PC-9 (cell line): Measurements from ENCODE around the gene MICAL2.

Source experiments
- EZH2 ChIP-seq: fragments of 200-600 bp; sonication (generic); IDR thresholded peaks from 2 replicates; pipeline ENCODE4 v1.8.0; 2017; ENCODE audit warnings: antibody characterized with exemption, low read depth
- TF ChIP-seq, protein P1 (sequence below): fragments of 200-600 bp; sonication (generic); conservative IDR thresholded peaks from 2 replicates; pipeline ENCODE4 v1.6.1; 2017; ENCODE audit warnings: mixed run types, antibody characterized with exemption, mild to moderate bottlenecking, moderate library complexity

DNA sequence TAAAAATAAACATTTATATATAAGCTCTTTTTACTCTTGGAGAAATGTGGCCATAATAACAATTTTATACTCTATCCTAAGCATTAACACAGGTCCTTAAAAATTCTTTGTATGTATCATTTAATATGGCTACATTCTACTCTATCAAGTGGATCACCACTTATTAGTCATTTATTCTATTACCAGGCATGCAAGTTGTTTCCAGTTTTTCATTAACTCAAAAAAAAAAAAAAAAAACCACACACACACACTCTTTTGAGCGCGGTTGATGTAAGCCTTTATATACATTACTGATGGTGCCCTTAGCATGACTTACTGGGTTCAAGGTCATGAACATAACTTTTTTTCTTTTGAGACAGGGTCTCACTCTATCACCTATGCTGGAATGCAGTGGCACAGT, 47.1 kb upstream of the MICAL2 start:
- TF ChIP-seq, protein P1, sequence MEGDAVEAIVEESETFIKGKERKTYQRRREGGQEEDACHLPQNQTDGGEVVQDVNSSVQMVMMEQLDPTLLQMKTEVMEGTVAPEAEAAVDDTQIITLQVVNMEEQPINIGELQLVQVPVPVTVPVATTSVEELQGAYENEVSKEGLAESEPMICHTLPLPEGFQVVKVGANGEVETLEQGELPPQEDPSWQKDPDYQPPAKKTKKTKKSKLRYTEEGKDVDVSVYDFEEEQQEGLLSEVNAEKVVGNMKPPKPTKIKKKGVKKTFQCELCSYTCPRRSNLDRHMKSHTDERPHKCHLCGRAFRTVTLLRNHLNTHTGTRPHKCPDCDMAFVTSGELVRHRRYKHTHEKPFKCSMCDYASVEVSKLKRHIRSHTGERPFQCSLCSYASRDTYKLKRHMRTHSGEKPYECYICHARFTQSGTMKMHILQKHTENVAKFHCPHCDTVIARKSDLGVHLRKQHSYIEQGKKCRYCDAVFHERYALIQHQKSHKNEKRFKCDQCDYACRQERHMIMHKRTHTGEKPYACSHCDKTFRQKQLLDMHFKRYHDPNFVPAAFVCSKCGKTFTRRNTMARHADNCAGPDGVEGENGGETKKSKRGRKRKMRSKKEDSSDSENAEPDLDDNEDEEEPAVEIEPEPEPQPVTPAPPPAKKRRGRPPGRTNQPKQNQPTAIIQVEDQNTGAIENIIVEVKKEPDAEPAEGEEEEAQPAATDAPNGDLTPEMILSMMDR: no peak
- TF ChIP-seq EZH2: no peak
